T-helper 9 cell (primary cell): ENCODE data around the gene REL.
"Not testable (repeated sequence)": the region's sequence is repeated elsewhere in the genome, so short reads cannot be mapped to it uniquely, and the experiment has no call there.

Experiments used
- DNase-seq: peaks from one replicate; pipeline ENCODE4 v3.0.0-alpha.2; 2020
- total RNA-seq, 2 donors: gene quantifications; one replicate each; lab custom pipeline; 2026; lab: John Stamatoyannopoulos, UW

REL gene
- total RNA-seq = 36.1 to 173 reads per million in 2 donors

GRCh38 chr2:60881047-60881932, at the start of gene REL:
TSS of gene REL (plus strand) at chr2:60881574. CDS start at chr2:60881841, 267 bp downstream.
- peak; percentile 88 for DNase-seq

GRCh38 chr2:60831921-60832320, 49.5 kb upstream of the REL start:
- DNase-seq = no peak

- no peak for DNase-seq
Measured at GRCh38 chr2:60832621-60833020, 48.8 kb upstream of the REL start.

DNA sequence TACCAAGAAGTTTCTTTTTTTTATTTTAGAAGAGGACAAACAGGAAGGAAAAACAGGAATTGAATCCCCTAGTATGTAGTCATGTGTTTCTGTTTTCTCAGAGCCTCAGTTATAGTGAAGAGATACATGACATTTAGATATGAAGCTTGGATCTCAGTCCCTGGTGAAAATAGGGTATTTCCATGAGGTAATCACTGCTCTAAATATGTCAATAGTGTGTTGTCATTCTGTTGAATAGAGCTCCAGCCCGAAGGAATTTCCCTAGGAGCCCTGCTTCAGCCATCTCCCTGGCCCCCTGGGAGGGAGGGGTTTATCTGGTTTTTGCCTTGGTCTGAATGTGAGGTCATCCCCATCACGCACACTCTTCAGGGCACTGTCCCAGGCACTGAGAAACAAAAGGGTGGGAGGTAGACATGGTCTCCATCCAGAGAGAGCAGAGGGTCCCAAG, 47.1 kb upstream of the REL start:
- DNase-seq = no peak

GRCh38 chr2:60836491-60836890, 44.9 kb upstream of the REL start:
- no peak for DNase-seq

DNA sequence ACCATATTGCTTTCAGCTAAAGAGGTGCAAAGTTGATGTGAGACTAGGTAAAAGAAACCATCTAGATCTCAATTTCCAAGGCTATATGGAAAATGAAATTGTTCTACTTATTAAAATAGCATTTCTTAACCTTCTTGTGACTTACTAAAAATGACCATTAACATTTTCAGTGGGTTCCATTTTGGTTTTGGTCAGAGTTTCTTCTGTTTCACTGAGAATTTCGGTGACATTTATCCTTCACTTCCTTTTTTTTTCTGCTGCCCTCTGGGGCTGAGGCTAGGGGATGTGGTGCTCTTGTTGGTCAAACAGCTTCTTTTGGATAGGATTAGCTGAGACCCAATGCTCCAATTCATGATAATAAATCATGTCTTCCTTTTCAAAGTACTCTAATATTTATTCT, 44.3 kb upstream of the REL start:
- DNase-seq = no peak

- DNase-seq = no peak
Measured at GRCh38 chr2:60838481-60838880, 42.9 kb upstream of the REL start.

DNA sequence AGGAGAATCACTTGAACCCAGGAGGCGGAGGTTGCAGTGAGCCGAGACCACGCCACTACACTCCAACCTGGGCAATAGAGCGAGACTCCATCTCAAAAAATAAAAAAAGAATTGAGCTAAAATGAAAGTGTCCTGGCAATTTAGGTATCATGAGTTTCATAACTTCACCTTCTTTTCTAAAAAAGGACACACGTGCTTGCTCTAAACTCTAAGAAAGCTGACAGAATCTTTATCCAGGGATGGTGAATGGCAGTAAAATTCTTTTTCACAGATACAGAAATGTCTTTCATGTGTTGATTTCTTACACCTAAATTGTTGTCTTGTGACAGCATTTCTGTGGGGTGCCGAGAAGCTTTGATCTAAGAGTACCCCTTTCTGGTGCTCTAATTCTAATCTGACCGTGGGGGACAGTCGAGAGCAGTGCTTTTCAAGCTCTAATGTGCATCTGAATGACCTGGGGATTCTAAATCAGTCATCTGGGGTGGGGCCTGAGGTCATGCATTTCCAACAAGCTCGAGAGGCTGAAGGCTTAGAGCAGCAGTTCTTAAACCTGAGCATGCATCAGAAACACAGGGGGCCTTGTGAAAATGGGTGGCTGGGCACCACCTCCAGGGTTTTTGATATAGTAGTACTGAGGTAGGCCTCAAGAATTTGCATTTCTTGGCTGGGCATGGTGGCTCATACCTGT, 42.1 kb upstream of the REL start:
- DNase-seq = no peak

DNA sequence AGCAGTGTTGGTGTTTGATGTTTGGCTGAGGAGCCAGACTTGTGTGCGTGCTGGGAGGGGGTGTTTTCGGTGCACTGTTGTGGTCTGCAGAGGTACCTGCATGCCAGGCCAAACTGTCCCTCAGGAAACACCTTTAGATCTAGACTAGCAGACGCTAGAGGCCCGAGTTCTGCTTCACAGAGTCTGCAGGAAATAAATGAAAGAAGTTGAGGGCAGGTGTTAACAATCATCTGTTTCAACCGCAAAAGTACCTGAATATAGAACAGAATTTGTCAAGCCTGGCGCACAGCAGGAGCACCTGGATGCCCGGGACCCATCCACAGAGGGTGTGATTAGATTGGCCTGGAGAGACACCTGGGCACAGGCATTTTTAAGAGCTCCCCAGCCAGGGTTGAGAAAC, 40.5 kb upstream of the REL start:
- DNase-seq = no peak

DNA sequence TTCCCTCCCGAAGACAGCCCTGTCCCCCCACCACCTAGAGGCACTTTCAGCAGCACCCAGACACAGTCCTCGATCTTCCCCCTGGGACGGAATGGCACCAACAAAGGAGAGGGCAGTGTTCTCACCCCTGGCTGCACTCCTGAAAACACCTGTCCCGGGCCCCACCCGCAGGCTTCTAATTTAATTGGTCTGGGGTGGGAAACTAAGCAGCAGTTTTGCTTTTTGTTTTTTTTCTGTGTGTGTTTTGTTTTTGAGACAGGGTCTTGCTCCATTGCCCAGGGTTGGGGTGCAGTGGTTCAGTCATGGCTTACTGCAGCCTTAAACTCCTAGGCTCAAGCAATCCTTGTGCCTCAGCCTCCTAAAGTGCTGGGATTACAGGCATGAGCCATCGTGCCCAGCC, 38.4 kb upstream of the REL start:
- DNase-seq = no peak

- DNase-seq = no peak
Measured at GRCh38 chr2:60844105-60844504, 37.3 kb upstream of the REL start.

DNA sequence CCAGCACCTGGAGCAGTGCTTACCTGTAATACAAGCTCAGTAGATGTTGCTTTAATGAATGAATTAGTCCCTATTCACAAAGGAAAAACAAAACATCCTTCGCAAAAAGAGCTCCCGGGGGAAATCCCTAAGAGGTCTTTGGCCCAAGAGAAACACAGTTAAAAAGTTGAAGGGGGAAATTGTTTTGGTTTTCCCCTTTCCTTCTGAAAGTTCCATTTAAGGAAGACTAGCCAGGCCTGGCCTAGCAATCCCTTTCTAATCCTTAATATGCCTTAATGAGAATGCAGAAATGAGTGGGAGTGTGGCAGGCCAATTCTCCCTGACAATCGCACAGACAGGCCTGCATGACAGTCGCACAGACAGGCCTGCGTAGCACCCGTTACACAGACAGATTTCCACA, 33.5 kb upstream of the REL start:
- no peak for DNase-seq

GRCh38 chr2:60849187-60849586, 32.2 kb upstream of the REL start:
- DNase-seq = no peak

- DNase-seq = no peak
Measured at GRCh38 chr2:60852282-60852860, 29.0 kb upstream of the REL start.

DNA sequence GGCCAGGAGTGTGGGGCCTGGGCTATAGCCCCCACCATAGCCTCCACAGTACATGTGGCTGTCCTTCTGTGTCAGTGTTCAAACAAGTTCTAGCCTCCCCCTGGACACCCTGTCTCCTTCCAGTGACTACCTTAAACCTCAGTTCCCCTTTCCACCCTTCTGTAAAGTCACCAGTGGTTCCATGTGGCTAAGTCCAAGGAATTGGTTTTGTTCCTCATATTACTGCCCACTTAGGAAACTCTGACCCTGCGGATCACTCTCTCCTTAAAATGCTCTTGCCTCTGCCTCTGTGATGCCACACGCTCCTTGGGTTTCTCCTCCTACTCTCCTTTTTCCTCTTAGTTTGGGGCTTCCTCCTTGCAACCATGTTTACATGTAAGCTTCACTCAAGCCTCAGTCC, 27.8 kb upstream of the REL start:
- no peak for DNase-seq

DNA sequence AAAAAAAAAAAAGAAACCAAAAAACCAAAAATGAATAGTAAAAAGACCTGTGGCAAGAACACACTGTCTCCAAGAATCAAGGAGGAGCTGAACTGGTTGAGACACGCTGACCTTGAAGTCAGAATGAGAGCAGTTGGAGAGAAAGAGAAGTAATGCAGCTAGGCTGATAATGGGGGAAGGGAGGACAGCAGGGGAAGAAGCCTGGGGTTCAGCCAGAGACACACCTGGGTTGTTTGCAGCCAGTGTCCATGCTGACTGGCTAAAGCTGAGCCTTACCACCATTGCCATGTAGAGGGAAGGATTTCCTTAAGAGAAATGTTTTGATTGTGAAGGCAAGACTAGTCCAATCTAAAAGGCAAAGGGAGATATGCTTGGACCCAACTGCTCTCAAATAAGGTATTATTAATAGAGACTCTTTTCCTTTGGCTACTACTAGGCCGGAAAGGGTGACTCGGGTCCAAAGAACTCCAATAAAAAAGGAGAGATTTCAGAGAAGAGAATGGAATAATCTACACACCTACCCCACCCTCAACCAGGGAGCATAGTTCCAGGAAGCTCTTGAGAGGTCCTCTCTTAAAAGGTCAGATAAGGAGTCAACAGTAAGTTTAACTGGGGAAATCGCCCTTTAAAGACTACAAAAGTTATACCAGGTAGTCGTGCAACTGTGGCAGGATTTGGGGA, 25.2 kb upstream of the REL start:
- no peak for DNase-seq

GRCh38 chr2:60857056-60857455, 24.3 kb upstream of the REL start:
- DNase-seq = no peak

- no peak for DNase-seq
Measured at GRCh38 chr2:60858897-60859311, 22.5 kb upstream of the REL start.

- DNase-seq = no peak
Measured at GRCh38 chr2:60861736-60862135, 19.6 kb upstream of the REL start.

DNA sequence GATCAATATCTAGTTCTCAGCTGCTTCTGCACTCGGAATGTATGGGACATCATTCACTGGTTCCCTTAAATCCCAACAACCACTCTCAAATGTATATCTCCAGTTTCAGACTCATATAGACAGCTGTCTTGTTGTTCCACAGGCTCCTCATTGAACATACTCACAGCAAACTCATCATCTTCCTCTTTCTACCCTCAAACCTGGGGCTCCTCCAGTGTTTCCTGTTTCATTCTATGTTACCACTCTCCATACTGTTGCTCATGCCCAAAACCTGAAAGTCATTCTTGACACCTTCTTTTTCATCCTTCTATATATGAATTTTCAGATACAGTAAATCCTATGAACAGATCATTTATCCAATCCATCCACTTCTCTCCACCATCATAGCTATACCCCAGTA, 18.7 kb upstream of the REL start:
- no peak for DNase-seq

DNA sequence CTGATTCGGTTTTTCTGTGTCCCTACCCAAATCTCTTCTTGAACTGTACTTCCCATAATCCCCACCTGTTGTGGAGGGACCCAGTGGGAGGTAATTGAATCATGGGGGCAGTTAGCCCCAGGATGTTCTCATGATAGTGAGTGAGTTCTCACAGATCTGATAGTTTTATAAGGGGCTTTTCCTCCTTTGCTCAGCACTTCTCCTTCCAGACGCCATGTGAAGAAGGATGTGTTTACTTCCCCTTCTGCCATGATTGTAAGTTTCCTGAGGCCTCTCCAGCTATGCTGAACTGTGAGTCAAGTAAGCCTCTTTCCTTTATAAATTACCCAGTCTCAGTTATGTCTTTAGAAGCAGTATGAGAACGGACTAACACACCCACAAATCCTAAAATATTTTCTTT, 16.0 kb upstream of the REL start:
- DNase-seq = not testable (repeated sequence)

DNA sequence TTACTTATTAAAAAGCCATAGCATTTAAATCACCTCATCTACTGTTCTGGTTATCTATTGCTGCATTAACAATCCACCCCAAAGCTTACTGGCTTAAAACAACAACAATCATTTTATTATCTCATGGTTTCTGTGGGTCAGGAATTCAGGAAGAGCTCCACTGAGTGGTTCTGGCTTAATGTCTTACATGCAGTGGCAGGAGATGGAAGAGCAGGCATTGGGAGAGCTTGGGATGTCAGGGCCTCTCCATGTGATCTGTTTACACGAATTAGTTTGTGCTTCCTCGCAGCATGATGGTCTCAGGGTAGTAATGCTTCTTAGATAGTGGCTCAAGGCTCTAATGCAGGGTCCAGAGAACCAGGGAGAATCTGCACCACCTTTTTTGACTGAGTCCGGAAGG, 14.4 kb upstream of the REL start:
- no peak for DNase-seq

DNA sequence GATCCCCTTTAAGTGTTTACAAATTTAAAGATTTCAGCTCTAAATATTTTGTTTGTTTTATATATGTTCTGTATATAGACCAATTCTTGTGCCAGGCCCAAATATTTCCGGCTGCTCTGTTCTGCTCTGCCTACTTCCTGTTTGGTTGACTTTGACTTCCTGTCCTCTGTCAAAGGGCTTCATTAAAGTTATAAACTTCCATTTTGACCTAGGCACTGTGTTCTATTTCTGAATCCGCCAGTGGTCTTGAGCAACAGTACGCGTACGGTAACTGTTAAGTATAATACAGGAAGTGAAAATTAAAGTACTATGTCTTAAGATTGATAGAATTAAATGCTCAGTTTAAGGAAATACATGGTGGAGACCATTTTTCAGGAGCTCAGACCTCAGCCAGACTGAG, 13.5 kb upstream of the REL start:
- no peak for DNase-seq
